NCI-H1930 (cell line): Measurements from ENCODE around the gene ARHGEF28.

ENCODE experiments used
- DNase-seq, 2 experiments: peaks; one replicate each; lab custom pipeline; 2025; lab: John Stamatoyannopoulos, UW

ARHGEF28 gene

DNA sequence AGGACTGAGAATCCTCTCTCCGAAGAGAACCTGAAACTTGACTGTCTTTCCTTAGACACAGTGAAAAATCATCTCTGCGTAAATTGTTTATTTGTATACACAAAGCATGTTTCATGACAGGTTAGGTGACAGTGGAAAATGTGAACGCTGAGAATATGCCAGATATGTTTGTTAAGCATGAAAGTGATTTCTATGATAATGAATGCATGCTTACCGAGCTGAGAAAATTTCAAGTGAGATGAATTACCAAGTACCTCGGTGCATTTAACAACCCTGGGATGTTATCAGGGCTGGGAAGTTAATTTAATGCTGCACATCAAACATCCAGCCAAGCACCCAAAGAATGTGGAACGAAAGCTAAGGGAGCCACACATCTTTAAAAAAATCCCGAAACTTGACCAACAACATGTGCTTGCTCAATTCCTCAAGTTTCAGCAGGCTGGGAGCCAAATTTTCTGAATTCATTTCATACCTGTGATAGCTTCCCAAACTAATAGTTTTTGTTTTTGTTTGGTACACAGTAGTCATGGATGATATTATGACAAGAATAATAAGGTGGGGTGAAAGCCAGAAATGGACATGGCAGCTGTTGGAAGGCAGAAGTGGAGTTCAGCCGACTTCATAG is 336.9 kb downstream of the ARHGEF28 start:
- DNase-seq, result no peak

GRCh38 chr5:73964352-73964865 is 338.4 kb downstream of the ARHGEF28 start:
- DNase-seq, result no peak

- DNase-seq, result no peak
These were observed 340.5 kb downstream of the ARHGEF28 start for GRCh38 chr5:73966451-73966850.

DNA sequence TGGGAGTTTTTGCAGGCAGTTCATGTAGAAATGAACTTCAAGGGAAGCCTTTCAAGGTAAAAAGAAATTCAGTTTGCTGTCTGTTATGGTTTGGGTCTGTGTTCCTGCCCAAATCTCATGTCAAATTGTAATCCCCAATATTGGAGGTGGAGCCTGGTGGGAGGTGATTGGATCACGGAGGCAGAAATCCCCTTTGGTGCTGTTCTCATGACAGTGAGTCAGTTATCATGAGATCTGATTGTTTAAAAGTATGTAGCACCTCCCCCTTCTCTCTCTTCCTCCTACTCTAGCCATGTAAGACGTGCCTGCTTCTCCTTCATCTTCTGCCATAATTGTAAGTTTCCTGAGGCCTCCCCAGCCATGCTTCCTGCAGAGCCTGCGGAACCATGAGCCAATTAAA is 341.4 kb downstream of the ARHGEF28 start:
- no peak for DNase-seq

DNA sequence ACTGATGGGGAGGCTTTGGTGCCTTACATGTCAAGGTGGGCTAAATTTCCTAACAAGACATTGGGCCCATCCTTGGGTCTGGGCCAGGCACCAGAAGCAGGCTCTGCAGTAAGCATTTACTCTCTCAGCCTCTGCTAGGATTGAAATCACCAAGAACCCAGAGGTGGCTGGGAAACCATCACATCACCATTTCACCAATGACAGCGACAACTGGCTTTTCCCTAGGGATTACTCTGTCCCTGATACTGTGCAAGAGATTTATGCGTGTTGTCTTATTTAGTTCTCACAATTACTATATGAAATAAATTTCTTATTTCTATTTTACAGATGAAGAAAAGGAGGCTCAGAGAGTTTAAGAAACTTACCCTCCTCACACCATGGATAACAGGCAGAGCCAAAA is 342.2 kb downstream of the ARHGEF28 start:
- no peak for DNase-seq

- no peak for DNase-seq
These were observed 342.7 kb downstream of the ARHGEF28 start for GRCh38 chr5:73968729-73969128.

GRCh38 chr5:73969195-73970036 is 343.4 kb downstream of the ARHGEF28 start:
- DNase-seq, result no peak

- no peak for DNase-seq
These were observed 345.3 kb downstream of the ARHGEF28 start for GRCh38 chr5:73971326-73971725.

DNA sequence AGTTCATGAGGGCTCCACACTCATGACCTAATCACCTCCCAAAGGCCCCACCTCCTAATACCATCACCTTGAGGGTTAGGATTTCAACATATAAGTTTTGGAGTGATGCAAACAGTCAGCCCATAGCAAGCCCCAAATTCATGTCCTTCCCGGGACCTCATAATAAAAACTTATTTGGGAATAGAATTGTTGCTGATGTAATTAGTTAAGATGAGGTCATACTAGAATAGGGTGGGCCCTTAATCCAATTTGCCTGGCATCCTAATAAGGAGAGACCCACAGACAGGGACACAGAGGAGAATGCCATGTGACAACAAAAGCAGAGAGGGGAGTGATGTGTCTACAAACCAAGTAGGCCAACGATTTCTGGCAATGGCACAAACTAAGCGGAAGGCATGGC is 347.1 kb downstream of the ARHGEF28 start:
- no peak for DNase-seq

GRCh38 chr5:73974871-73975360 is 348.9 kb downstream of the ARHGEF28 start:
- no peak for DNase-seq

DNA sequence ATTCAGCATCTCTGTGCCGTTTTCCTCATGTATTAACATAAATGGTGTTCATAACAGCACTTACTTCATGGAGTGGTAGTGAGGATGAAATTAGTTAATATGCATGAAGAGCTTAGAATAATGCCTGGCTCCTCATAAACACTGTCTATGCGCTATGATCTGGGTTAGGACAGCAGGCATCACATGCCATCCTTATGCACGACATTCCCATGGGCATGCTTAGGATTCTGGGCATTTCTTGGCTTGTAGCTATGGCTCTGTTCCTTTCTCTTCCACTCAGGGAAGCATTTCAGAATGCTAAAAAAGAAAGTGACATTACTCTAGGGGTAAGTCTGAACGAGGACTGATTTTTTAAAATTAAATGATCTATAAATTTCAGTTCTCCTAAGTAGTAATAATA is 349.8 kb downstream of the ARHGEF28 start:
- DNase-seq, result no peak

- no peak for DNase-seq
These were observed 351.1 kb downstream of the ARHGEF28 start for GRCh38 chr5:73977146-73977545.

- no peak for DNase-seq
These were observed 353.3 kb downstream of the ARHGEF28 start for GRCh38 chr5:73979321-73979720.

DNA sequence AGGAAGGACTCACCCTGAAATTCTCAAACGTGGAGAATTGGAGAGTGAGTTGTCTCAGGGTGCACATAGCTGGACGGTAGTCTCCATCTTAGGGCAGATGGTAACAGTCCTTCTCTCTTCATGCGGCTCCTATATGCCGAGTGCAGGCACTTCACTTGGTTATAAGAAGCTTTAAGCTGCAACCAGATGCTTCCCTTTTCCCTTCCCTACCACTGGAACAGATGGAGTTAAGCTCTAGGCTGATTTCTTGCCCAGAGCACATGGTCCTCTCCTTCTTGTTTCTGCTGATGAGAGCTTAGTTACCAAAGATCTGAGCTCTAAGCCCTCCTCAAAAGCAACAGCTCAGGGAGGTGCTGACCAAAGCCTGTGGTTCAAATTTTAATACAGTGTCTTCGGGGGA is 355.7 kb downstream of the ARHGEF28 start:
- no peak for DNase-seq

GRCh38 chr5:73983644-73984043 is 357.6 kb downstream of the ARHGEF28 start:
- DNase-seq, result no peak

- no peak for DNase-seq
These were observed 359.1 kb downstream of the ARHGEF28 start for GRCh38 chr5:73985145-73985544.

- no peak for DNase-seq
These were observed 360.7 kb downstream of the ARHGEF28 start for GRCh38 chr5:73986729-73987128.

GRCh38 chr5:73987915-73988314 is 361.9 kb downstream of the ARHGEF28 start:
- DNase-seq, result no peak

- DNase-seq, result no peak
These were observed 364.0 kb downstream of the ARHGEF28 start for GRCh38 chr5:73989956-73990355.
